Trophoblast cell (in vitro differentiated cells and primary cell): Measurements from ENCODE around the gene CPED1.
A peak's percentile ranks its signal among the peaks of the same experiment; 100 is the strongest.

Source experiments
- DNase-seq, 2 donors: peaks; one replicate each; pipeline ENCODE4 v3.0.0-alpha.2; 2016
- H2AFZ ChIP-seq: 2 replicates; pipeline ENCODE4 v1.6.1; 2013; ENCODE audit warnings: low read length, moderate library complexity, mild to moderate bottlenecking; ENCODE audit not compliant: insufficient read depth, poor library complexity
- H2AK5ac ChIP-seq: 2 replicates; pipeline ENCODE4 v1.6.1; 2013; ENCODE audit warnings: mild to moderate bottlenecking, low read length
- H2BK120ac ChIP-seq: 2 replicates; pipeline ENCODE4 v1.6.1; 2013; ENCODE audit warnings: low read length, mild to moderate bottlenecking, moderate library complexity; ENCODE audit not compliant: insufficient read depth, poor library complexity
- H2BK12ac ChIP-seq: 2 replicates; pipeline ENCODE4 v1.6.1; 2013; ENCODE audit warnings: mild to moderate bottlenecking, low read length, moderate library complexity
- H2BK5ac ChIP-seq: 2 replicates; pipeline ENCODE4 v1.6.1; 2013; ENCODE audit warnings: low read length, low read depth, moderate library complexity, mild to moderate bottlenecking; ENCODE audit not compliant: poor library complexity
- H3K14ac ChIP-seq: 2 replicates; pipeline ENCODE4 v1.6.1; 2013; ENCODE audit warnings: mild to moderate bottlenecking, low read length
- H3K18ac ChIP-seq: 2 replicates; pipeline ENCODE4 v1.6.1; 2013; ENCODE audit warnings: mild to moderate bottlenecking, low read length
- H3K23ac ChIP-seq: 2 replicates; pipeline ENCODE4 v1.6.1; 2013; ENCODE audit warnings: low read length
- H3K27ac ChIP-seq: 2 replicates; pipeline ENCODE4 v1.5.1; 2013; ENCODE audit warnings: low read depth, mild to moderate bottlenecking, inconsistent platforms, low read length, moderate library complexity
- H3K27me3 ChIP-seq: 2 replicates; pipeline ENCODE4 v1.6.1; 2013; ENCODE audit warnings: inconsistent platforms, mild to moderate bottlenecking, low read length, moderate library complexity; ENCODE audit not compliant: insufficient read depth
- H3K36me3 ChIP-seq, 2 experiments: 1 replicate in 1 of 2; 2 replicates in 1 of 2; pipeline ENCODE4 v1.6.1; 2013; ENCODE audit warnings: low read length in 2 of 2, mild to moderate bottlenecking in 2 of 2, moderate library complexity in 1 of 2; ENCODE audit not compliant: insufficient read depth in 2 of 2, control insufficient read depth in 1 of 2
- H3K4ac ChIP-seq: 2 replicates; pipeline ENCODE4 v1.6.1; 2013; ENCODE audit warnings: low read depth, mild to moderate bottlenecking, low read length, moderate library complexity
- H3K4me1 ChIP-seq, 2 experiments: 1 replicate in 1 of 2; 2 replicates in 1 of 2; pipeline ENCODE4 v1.6.1; 2013; ENCODE audit warnings: low read length in 2 of 2, mild to moderate bottlenecking in 2 of 2, moderate library complexity in 1 of 2; ENCODE audit not compliant: insufficient read depth in 2 of 2, control insufficient read depth in 1 of 2
- H3K4me2 ChIP-seq: 2 replicates; pipeline ENCODE4 v1.6.1; 2013; ENCODE audit warnings: inconsistent platforms, mild to moderate bottlenecking, low read length, moderate library complexity
- H3K4me3 ChIP-seq: 2 replicates; pipeline ENCODE4 v1.5.1; 2013; ENCODE audit warnings: mild to moderate bottlenecking, low read depth, low read length, inconsistent platforms
- H3K79me1 ChIP-seq: one replicate; pipeline ENCODE4 v1.6.1; 2013; ENCODE audit warnings: low read length
- H3K79me2 ChIP-seq: 2 replicates; pipeline ENCODE4 v1.6.1; 2013; ENCODE audit warnings: low read length, mild to moderate bottlenecking; ENCODE audit not compliant: control insufficient read depth, insufficient read depth, poor library complexity
- H3K9ac ChIP-seq: 2 replicates; pipeline ENCODE4 v1.6.1; 2013; ENCODE audit warnings: mild to moderate bottlenecking, low read length
- H3K9me3 ChIP-seq: 2 replicates; pipeline ENCODE4 v1.6.1; 2013; ENCODE audit warnings: low read depth, mild to moderate bottlenecking, control low read depth, inconsistent platforms, low read length; ENCODE audit not compliant: insufficient read depth
- H4K12ac ChIP-seq: 2 replicates; pipeline ENCODE4 v1.6.1; 2013; ENCODE audit warnings: low read depth, mild to moderate bottlenecking, low read length, moderate library complexity
- H4K8ac ChIP-seq: 2 replicates; pipeline ENCODE4 v1.6.1; 2013; ENCODE audit warnings: low read depth, mild to moderate bottlenecking, low read length, moderate library complexity
- H4K91ac ChIP-seq: one replicate; pipeline ENCODE4 v1.6.1; 2013; ENCODE audit warnings: low read depth, mild to moderate bottlenecking, low read length, moderate library complexity
- WGBS: extraction: QIAGEN DNeasy Blood & Tissue Kit; methylation state at CpG from one replicate; pipeline ENCODE4 v1.1.7; 2013; ENCODE audit warnings: missing lambda C conversion rate; ENCODE audit not compliant: insufficient read length, insufficient coverage; ENCODE audit errors: extremely low coverage; 5-methylcytosine and 5-hydroxymethylcytosine counted together

Gene CPED1

DNA sequence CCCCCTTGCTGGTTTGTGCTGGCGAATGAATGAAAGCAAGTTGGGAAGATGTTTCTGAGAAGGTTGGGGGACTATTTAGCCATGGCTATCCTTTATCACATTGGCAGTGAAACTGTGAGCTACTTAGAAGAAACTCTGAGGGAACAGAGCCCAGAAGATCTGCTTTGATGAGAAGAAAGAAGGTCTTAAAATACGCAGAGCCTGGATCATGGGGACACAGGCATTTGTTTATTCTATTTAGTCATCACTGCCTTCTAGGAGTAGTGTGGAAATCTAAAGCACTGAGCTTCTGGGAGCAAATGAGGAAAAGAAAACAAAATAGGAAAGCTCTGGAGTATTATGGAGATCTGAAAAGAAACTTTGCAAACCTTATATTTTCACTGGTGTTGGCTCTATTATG, 28.5 kb downstream of the CPED1 start:
- no peak overlapping the region for H4K8ac ChIP-seq
- no peak overlapping the region for H2AFZ ChIP-seq
- no peaks in the 10 kb centered on the region for H3K36me3 ChIP-seq
- no peaks in the 10 kb centered on the region for H3K4me1 ChIP-seq
- no peaks in the 10 kb centered on the region for H3K9me3 ChIP-seq
- no peak overlapping the region for H2AK5ac ChIP-seq
- no peak overlapping the region for H2BK12ac ChIP-seq
- H3K4me2 ChIP-seq = no peak overlapping the region
- no peaks in the 10 kb centered on the region for H3K27me3 ChIP-seq
- H3K23ac ChIP-seq = peak overlapping the region; percentile 58
- DNase-seq = no peak
- H4K12ac ChIP-seq = no peak overlapping the region
- no peak overlapping the region for H2BK120ac ChIP-seq
- H3K18ac ChIP-seq = no peak overlapping the region
- H3K14ac ChIP-seq = no peak overlapping the region
- no peak overlapping the region for H4K91ac ChIP-seq
- H3K79me1 ChIP-seq = no peaks in the 10 kb centered on the region
- H2BK5ac ChIP-seq = no peak overlapping the region
- H3K27ac ChIP-seq = no peak overlapping the region
- no CpG with 5 or more reads among the region's 2 CpGs for WGBS
- no peak overlapping the region for H3K4me3 ChIP-seq
- no peak overlapping the region for H3K9ac ChIP-seq
- no peaks in the 10 kb centered on the region for H3K79me2 ChIP-seq
- H3K4ac ChIP-seq = no peak overlapping the region

GRCh38 chr7:121017586-121017985, 29.1 kb downstream of the CPED1 start:
- H2BK5ac ChIP-seq = no peak overlapping the region
- H3K9me3 ChIP-seq = no peaks in the 10 kb centered on the region
- no peak overlapping the region for H3K4me3 ChIP-seq
- no peaks in the 10 kb centered on the region for H3K79me2 ChIP-seq
- H3K27ac ChIP-seq = no peak overlapping the region
- no peak overlapping the region for H3K23ac ChIP-seq
- no peak overlapping the region for H2BK12ac ChIP-seq
- no peak overlapping the region for H2AK5ac ChIP-seq
- no peak overlapping the region for H3K9ac ChIP-seq
- H4K12ac ChIP-seq = no peak overlapping the region
- no peaks in the 10 kb centered on the region for H3K79me1 ChIP-seq
- WGBS = no CpG with 5 or more reads among the region's 1 CpG
- no peak overlapping the region for H3K4ac ChIP-seq
- DNase-seq = no peak
- H3K4me1 ChIP-seq = no peaks in the 10 kb centered on the region
- no peak overlapping the region for H2AFZ ChIP-seq
- H3K4me2 ChIP-seq = no peak overlapping the region
- H2BK120ac ChIP-seq = no peak overlapping the region
- no peak overlapping the region for H4K8ac ChIP-seq
- no peak overlapping the region for H3K18ac ChIP-seq
- H3K14ac ChIP-seq = no peak overlapping the region
- no peaks in the 10 kb centered on the region for H3K36me3 ChIP-seq
- H3K27me3 ChIP-seq = no peaks in the 10 kb centered on the region
- H4K91ac ChIP-seq = no peak overlapping the region

DNA sequence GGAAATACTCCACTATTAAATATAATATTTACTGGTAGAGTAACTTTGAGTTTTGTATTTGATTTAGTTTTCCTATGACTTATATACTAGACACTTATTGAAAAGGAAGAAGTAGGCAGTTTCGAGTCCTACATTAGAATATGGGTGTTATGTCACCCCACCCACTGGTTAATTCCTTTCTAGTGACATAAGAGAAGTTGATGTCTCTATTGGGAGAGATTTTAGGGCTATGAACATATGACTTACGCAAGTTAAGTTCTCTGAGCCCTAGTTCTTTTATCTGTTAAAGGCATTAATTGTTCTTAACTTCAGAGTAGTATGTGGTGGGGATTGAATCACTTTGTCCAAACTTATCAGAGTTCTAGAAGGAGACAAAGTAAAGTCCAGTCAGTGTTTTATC, 30.5 kb downstream of the CPED1 start:
- Histone ChIP-seq H3K4me3 (no peak overlapping the region), H3K9ac (no peak overlapping the region), H4K8ac (no peak overlapping the region), H3K4me1 (no peaks in the 10 kb centered on the region), H3K18ac (no peak overlapping the region), H3K4me2 (no peak overlapping the region), H2AK5ac (no peak overlapping the region), H3K4ac (no peak overlapping the region), H3K27ac (no peak overlapping the region), H3K79me1 (no peaks in the 10 kb centered on the region), H3K14ac (no peak overlapping the region), H2BK12ac (no peak overlapping the region), H3K27me3 (no peaks in the 10 kb centered on the region), H2AFZ (no peak overlapping the region), H3K36me3 (no peaks in the 10 kb centered on the region), H3K9me3 (no peaks in the 10 kb centered on the region), H3K79me2 (no peaks in the 10 kb centered on the region), H4K12ac (no peak overlapping the region), H2BK120ac (no peak overlapping the region), H2BK5ac (no peak overlapping the region), H4K91ac (no peak overlapping the region), H3K23ac (no peak overlapping the region)
- DNase-seq = peak in 1 of 2 donors; percentile 29
- WGBS = no CpG with 5 or more reads among the region's 2 CpGs

DNA sequence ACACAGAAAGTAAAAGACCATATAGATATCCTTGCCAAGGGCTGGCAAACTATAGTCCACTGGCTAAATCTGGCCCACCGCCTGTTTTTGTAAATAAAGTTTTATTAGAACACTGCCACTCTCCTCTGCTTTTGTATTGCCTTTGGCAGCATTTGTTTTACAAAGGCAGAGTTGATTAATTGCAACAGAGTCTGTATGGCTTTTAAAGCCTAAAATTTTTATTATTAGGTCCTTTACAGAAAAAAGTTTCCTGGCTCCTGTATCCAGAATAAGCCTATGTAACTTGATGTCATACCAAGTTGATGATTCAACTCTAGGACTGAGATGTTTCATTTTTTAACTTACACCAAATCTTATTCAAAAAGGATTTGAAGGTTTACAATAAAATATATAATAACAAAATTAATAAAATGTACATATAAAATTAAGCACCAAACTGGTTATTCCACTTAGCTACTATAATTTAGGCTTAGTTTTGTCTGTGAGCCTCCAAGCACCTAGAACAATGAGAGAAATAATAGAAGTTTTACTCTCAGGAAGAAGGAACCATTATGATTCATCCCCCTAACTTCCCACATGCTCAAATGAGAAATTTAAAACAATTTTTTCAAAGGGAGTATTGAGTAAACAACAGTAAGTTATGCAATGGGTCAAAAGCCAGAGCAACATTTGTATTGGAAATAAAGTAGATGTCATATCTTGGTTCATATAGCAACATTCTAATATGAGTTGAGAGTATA, 31.9 kb downstream of the CPED1 start:
- Histone ChIP-seq H3K4me1 (no peaks in the 10 kb centered on the region), H2BK120ac (no peak overlapping the region), H3K9ac (no peak overlapping the region), H3K9me3 (no peaks in the 10 kb centered on the region), H3K4me3 (no peak overlapping the region), H3K79me2 (no peaks in the 10 kb centered on the region), H2BK5ac (no peak overlapping the region), H2AFZ (no peak overlapping the region), H3K36me3 (no peaks in the 10 kb centered on the region), H3K79me1 (no peaks in the 10 kb centered on the region), H3K18ac (no peak overlapping the region), H4K8ac (no peak overlapping the region), H2BK12ac (no peak overlapping the region), H4K12ac (no peak overlapping the region), H2AK5ac (no peak overlapping the region), H3K4ac (no peak overlapping the region), H4K91ac (no peak overlapping the region), H3K4me2 (no peak overlapping the region), H3K23ac (no peak overlapping the region), H3K27me3 (no peaks in the 10 kb centered on the region), H3K14ac (no peak overlapping the region), H3K27ac (no peak overlapping the region)
- no CpG with 5 or more reads among the region's 1 CpG for WGBS
- peak in 1 of 2 donors; percentile 66 for DNase-seq
